ENCODE measurements around the gene M1AP.

Gene M1AP

DNA sequence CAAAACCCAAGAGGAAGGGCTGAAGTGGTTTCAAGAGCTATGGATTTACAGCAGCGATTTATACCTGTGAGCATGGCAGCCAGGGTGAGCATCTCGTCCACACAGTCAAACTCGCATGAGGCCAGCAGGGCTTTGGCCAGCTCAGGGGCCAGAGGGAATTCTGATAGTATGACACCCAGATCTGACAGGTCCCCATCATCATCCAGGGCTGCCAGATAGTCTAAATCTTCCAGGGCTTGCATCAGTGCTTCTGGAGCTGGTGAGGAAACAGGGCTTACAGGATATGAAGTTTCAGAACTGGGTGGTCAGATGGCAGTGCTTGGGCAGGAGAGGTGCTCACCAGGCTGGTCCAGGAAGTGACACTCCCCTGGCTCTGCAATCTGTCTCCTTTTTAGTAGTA lies 125.6 kb downstream of the M1AP start:
- no peak overlapping the region for H3K4me3 ChIP-seq (replicated peaks; ENCODE audit: low read depth, low read length)
- no peak for DNase-seq (ENCODE audit: extremely low read depth, low read depth)
- TF ChIP-seq, protein P1, sequence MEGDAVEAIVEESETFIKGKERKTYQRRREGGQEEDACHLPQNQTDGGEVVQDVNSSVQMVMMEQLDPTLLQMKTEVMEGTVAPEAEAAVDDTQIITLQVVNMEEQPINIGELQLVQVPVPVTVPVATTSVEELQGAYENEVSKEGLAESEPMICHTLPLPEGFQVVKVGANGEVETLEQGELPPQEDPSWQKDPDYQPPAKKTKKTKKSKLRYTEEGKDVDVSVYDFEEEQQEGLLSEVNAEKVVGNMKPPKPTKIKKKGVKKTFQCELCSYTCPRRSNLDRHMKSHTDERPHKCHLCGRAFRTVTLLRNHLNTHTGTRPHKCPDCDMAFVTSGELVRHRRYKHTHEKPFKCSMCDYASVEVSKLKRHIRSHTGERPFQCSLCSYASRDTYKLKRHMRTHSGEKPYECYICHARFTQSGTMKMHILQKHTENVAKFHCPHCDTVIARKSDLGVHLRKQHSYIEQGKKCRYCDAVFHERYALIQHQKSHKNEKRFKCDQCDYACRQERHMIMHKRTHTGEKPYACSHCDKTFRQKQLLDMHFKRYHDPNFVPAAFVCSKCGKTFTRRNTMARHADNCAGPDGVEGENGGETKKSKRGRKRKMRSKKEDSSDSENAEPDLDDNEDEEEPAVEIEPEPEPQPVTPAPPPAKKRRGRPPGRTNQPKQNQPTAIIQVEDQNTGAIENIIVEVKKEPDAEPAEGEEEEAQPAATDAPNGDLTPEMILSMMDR (IDR thresholded peaks at IDR 0.05; ENCODE audit: low read depth, low read length, missing control alignments) = no peak

DNA sequence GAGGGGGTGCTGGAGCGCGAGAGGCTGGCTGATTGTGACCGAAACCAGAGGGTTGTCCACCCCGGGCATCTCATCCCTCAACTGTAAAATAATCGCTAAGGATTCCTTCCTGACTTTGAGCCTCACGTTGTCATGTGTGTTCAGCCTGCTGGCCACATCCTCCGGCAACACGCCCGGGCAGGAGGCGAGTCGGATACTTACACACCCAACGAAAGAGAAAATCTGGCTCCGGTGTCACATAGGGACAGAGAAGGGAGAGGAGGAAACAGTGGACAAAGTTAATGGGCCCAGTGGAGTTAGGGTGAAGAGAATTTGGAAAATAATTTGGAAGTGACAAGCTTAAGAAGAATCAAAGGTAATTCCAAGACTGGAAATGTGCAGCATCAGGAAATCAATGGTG lies 131.5 kb downstream of the M1AP start:
- H3K4me3 ChIP-seq (replicated peaks; ENCODE audit: low read depth, low read length) = no peak overlapping the region

GRCh38 chr2:74515981-74516633 lies 132.0 kb downstream of the M1AP start:
- DNase-seq (ENCODE audit: extremely low read depth, low read depth) = no peak
- H3K4me3 ChIP-seq (replicated peaks; ENCODE audit: low read depth, low read length) = no peak overlapping the region
- TF ChIP-seq, protein P1 (IDR thresholded peaks at IDR 0.05; ENCODE audit: low read depth, low read length, missing control alignments) = no peak

More for the DNA sequence above, 131.5 kb downstream of the M1AP start:
- TF ChIP-seq, protein P1 (IDR thresholded peaks at IDR 0.05; ENCODE audit: low read depth, low read length, missing control alignments) = no peak
- DNase-seq (ENCODE audit: extremely low read depth, low read depth) = no peak

- TF ChIP-seq, protein P1 (IDR thresholded peaks at IDR 0.05; ENCODE audit: low read depth, low read length, missing control alignments) = no peak
- H3K4me3 ChIP-seq (replicated peaks; ENCODE audit: low read depth, low read length) = no peak overlapping the region
- no peak for DNase-seq (ENCODE audit: extremely low read depth, low read depth)
Measured at GRCh38 chr2:74515271-74515980, 132.7 kb downstream of the M1AP start.

DNA sequence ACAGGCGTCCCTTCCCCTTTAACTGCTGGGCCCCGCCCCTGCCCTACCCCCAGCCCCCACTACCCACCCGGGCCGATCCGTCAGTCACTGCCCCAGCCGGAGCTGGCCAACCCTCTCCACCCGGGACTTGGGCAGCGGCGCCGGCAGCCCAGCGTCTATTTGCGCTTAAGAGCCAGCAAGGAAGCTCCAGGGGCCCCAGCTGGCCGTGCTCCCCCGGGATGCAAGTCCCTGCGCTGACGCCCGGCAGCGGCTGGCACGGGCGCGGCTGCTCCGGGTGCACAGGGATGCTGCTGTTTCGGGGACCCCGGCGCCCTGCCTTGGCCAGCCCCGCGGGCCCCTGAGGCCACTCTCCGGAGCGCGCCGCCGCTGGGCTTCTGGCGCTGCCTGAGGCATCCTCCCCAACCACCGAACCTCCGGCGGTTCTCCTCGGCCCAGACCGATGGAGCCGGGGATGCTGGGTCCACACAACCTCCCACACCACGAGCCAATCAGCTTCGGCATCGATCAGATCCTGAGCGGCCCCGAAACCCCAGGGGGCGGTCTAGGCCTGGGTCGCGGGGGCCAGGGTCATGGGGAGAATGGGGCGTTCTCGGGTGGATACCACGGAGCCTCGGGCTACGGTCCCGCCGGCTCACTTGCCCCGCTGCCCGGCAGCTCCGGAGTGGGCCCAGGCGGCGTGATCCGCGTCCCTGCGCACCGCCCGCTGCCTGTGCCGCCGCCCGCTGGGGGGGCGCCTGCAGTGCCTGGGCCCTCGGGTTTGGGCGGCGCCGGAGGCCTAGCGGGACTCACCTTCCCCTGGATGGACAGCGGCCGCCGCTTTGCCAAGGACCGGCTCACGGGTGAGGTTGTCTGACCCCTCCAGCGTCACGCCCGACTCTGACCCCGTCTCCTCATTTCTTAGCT lies 133.5 kb downstream of the M1AP start, which contains the start of gene TLX2:
Gene TLX2, plus strand, starts transcription at position 83 of the 903 bp plus-strand sequence. Its CDS starts 357 bp downstream, at position 440.
- DNase-seq (ENCODE audit: extremely low read depth, low read depth) = no peak
- H3K4me3 ChIP-seq (replicated peaks; ENCODE audit: low read depth, low read length) = no peak within 1 kb of the TSS
- TF ChIP-seq, protein P1 (IDR thresholded peaks at IDR 0.05; ENCODE audit: low read depth, low read length, missing control alignments) = no peak

GRCh38 chr2:74513605-74514367 lies 134.3 kb downstream of the M1AP start:
- no peak overlapping the region for H3K4me3 ChIP-seq (replicated peaks; ENCODE audit: low read depth, low read length)
- TF ChIP-seq, protein P1 (IDR thresholded peaks at IDR 0.05; ENCODE audit: low read depth, low read length, missing control alignments) = no peak
- no peak for DNase-seq (ENCODE audit: extremely low read depth, low read depth)

All from HFF-Myc (cell line).